ENCODE data around the gene CFAP58. TPM values are rescaled to one million over a fixed set of nuclear protein-coding genes. Genes with fewer than 3 reads are reported as not detected.

Gene CFAP58
- total and polyA plus RNA-seq, 2 of the 13 experiments (the other 11 are each of a cell fraction or from before 2014, with no cell fraction given) = 0.03 TPM; not detected in 1

DNA sequence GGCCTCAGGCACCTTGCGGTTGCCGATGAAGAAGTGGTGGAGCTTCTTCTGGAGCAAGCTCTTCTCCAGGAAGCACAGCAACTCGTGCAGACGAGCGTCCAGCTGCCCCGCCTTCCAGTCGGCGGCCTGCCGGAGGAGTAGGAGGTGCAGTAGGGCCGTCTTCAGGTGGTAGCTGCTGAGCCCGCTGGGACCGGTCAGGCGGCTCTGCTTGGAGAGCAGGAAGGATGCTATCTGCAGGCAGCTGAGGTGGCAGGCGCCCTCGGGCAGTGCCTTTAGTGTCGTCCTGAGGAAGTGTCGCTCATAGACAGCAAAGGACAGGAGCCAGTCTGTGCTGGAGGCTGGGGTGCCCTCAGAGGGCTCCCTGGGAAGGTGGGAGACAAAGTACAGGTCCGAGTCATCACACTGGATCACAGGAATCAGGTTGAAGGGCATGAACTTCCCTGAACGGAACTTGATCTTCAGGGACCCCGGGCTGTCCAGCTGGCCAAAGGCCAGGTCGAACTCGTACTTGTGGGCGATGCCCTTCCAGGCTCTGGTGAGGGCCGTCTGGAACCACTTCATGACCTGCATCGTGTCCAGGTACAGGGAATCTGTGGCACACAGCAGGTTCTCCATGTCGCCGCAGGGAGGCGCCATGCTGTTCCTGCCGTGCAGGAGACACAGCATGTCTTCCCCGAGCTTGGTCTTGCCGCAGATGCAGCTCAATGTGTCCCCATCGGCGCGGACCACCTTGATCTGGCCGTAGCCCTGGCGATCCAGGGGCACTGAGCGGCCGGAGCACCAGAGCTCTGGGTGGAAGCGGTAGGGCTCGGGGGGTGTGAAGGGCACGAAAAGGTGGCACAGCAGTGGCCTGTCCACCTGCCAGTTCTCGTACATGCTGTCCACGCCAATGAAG, 38.8 kb upstream of the CFAP58 start:
- H3K9me3 ChIP-seq (ENCODE audit: low read length) = no peaks in the 10 kb centered on the region
- 94% methylated on average over 36 of the region's 43 CpGs for WGBS (ENCODE audit: low lambda C conversion rate)
- no peak overlapping the region for H3K4me3 ChIP-seq (replicated peaks in 1 of 3; ENCODE audit: insufficient read depth in 1 of 3, low read depth in 2 of 3, low read length in 3 of 3)
- 0 out of 2 replicates have a peak, but pooled peaks cover 3% of the 10 kb centered on the region for H4K20me1 ChIP-seq (ENCODE audit: insufficient read depth, low read length)
- no peaks in the 10 kb centered on the region for H3K79me2 ChIP-seq (ENCODE audit: insufficient read depth, low read length)
- no TSS peak for BruUV-seq (replicated peaks)
- H3K9ac ChIP-seq (ENCODE audit: insufficient read depth, low read depth, low read length) = no peak overlapping the region
- intact Hi-C loops (cut with micrococcal nuclease; ENCODE audit: unreplicated experiment) = no loop called here
- in situ Hi-C loops (cut with HindIII; ENCODE audit: extremely low pct_ligation_motif_present, low pct_unique_long_range_greater_than_20kb) = no loop called here
- no peak overlapping the region for H2AFZ ChIP-seq (ENCODE audit: low read length)
- POLR2A ChIA-PET = no interaction called here
- no peaks in the 10 kb centered on the region for H3K27me3 ChIP-seq (ENCODE audit: control insufficient read depth in 1 of 2, insufficient read depth in 2 of 2, low read length in 2 of 2)
- peaks cover 8 to 10% of the 10 kb centered on the region in 2 experiments; a peak in 4 of 5 replicates for H3K36me3 ChIP-seq (replicated peaks in 1 of 2; ENCODE audit: control insufficient read depth in 1 of 2, insufficient read depth in 2 of 2, low read length in 2 of 2)
- no peak overlapping the region for H3K4me2 ChIP-seq (ENCODE audit: low read depth, low read length)
- DNase-seq (ENCODE audit: low spot score) (no peak), ATAC-seq (no peak), FAIRE-seq (no peak)
- H3K4me1 ChIP-seq (ENCODE audit: insufficient read depth, low read length) = no peaks in the 10 kb centered on the region
- no peak overlapping the region for H3K27ac ChIP-seq (ENCODE audit: extremely low read length, insufficient read depth, low read length)
- CTCF ChIA-PET (ENCODE audit: low intra/inter-chr PET ratio, low total read pairs) = interaction anchor here (1.1 kb wide), 1 partner anchor 35 kb away, joined by 3 read pairs; no protein-coding TSS in a partner anchor
- TF ChIP-seq ZNF543 (CRISPR knock-in tag; IDR thresholded peaks at IDR 0.05) (no peak), ZBTB44 (CRISPR knock-in tag; IDR thresholded peaks at IDR 0.05) (no peak), SALL2 (CRISPR knock-in tag; IDR thresholded peaks at IDR 0.05) (no peak), ARID2 (CRISPR knock-in tag; IDR thresholded peaks at IDR 0.05; ENCODE audit: borderline replicate concordance) (no peak), ZNF503 (CRISPR knock-in tag; IDR thresholded peaks at IDR 0.05) (no peak), ZNF737 (CRISPR knock-in tag; IDR thresholded peaks at IDR 0.05; ENCODE audit: borderline replicate concordance) (no peak), TEF (CRISPR knock-in tag; IDR thresholded peaks at IDR 0.05) (no peak), ONECUT2 (CRISPR knock-in tag; IDR thresholded peaks at IDR 0.05) (no peak), NFE2L2 (IDR thresholded peaks at IDR 0.05; ENCODE audit: low read length) (no peak), SYNCRIP (IDR thresholded peaks at IDR 0.05; ENCODE audit: insufficient read depth, low read depth, low read length) (no peak)
- TF ChIP-seq, protein P1, sequence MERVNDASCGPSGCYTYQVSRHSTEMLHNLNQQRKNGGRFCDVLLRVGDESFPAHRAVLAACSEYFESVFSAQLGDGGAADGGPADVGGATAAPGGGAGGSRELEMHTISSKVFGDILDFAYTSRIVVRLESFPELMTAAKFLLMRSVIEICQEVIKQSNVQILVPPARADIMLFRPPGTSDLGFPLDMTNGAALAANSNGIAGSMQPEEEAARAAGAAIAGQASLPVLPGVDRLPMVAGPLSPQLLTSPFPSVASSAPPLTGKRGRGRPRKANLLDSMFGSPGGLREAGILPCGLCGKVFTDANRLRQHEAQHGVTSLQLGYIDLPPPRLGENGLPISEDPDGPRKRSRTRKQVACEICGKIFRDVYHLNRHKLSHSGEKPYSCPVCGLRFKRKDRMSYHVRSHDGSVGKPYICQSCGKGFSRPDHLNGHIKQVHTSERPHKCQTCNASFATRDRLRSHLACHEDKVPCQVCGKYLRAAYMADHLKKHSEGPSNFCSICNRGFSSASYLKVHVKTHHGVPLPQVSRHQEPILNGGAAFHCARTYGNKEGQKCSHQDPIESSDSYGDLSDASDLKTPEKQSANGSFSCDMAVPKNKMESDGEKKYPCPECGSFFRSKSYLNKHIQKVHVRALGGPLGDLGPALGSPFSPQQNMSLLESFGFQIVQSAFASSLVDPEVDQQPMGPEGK (CRISPR knock-in tag; IDR thresholded peaks at IDR 0.05) = no peak
